HUES6 (cell line): ENCODE results near the gene COL4A2.

ENCODE experiments used
- H3K27ac ChIP-seq: 2 replicates; pipeline ENCODE4 v1.7.0; 2013; ENCODE audit warnings: low read depth, mild to moderate bottlenecking, low read length, inconsistent platforms
- H3K27me3 ChIP-seq: 2 replicates; pipeline ENCODE4 v1.6.1; 2013; ENCODE audit warnings: low read length; ENCODE audit not compliant: control insufficient read depth, insufficient read depth
- H3K36me3 ChIP-seq: 2 replicates; pipeline ENCODE4 v1.6.1; 2013; ENCODE audit warnings: low read length; ENCODE audit not compliant: control insufficient read depth, insufficient read depth
- H3K4me1 ChIP-seq: 2 replicates; pipeline ENCODE4 v1.6.1; 2013; ENCODE audit warnings: low read length; ENCODE audit not compliant: control insufficient read depth, insufficient read depth
- H3K4me3 ChIP-seq: 2 replicates; pipeline ENCODE4 v1.5.1; 2013; ENCODE audit warnings: low read depth, low read length
- H3K9ac ChIP-seq: one replicate; pipeline ENCODE4 v1.6.1; 2013; ENCODE audit warnings: mild to moderate bottlenecking, low read length
- H3K9me3 ChIP-seq: 2 replicates; pipeline ENCODE4 v1.6.1; 2013; ENCODE audit warnings: low read depth, low read length; ENCODE audit not compliant: control insufficient read depth, insufficient read depth

COL4A2 gene

GRCh38 chr13:110462091-110462490 is 155.0 kb downstream of the COL4A2 start:
- 0 out of 2 replicates have a peak, but pooled peaks cover 3% of the 10 kb centered on the region for H3K4me1 ChIP-seq
- H3K27me3 ChIP-seq = no peaks in the 10 kb centered on the region
- H3K9ac ChIP-seq = no peak overlapping the region
- no peak overlapping the region for H3K4me3 ChIP-seq
- no peak overlapping the region for H3K27ac ChIP-seq
- no peaks in the 10 kb centered on the region for H3K9me3 ChIP-seq
- H3K36me3 ChIP-seq = peaks cover 77% of the 10 kb centered on the region

GRCh38 chr13:110463156-110463555 is 156.1 kb downstream of the COL4A2 start:
- Histone ChIP-seq H3K9ac (no peak overlapping the region), H3K4me3 (no peak overlapping the region), H3K9me3 (no peaks in the 10 kb centered on the region), H3K27ac (no peak overlapping the region), H3K4me1 (0 out of 2 replicates have a peak, but pooled peaks cover under 1% of the 10 kb centered on the region), H3K27me3 (no peaks in the 10 kb centered on the region), H3K36me3 (peaks cover 80% of the 10 kb centered on the region)

- Histone ChIP-seq H3K36me3 (peaks cover 80% of the 10 kb centered on the region), H3K4me3 (no peak overlapping the region), H3K9me3 (no peaks in the 10 kb centered on the region), H3K27ac (no peak overlapping the region), H3K27me3 (no peaks in the 10 kb centered on the region), H3K4me1 (no peaks in the 10 kb centered on the region), H3K9ac (no peak overlapping the region)
Observed at GRCh38 chr13:110463871-110464510, 156.9 kb downstream of the COL4A2 start.

GRCh38 chr13:110464556-110465333 is 157.7 kb downstream of the COL4A2 start:
- no peak overlapping the region for H3K27ac ChIP-seq
- H3K4me3 ChIP-seq = no peak overlapping the region
- H3K4me1 ChIP-seq = no peaks in the 10 kb centered on the region
- H3K36me3 ChIP-seq = peaks cover 83% of the 10 kb centered on the region
- no peaks in the 10 kb centered on the region for H3K27me3 ChIP-seq
- H3K9me3 ChIP-seq = no peaks in the 10 kb centered on the region
- H3K9ac ChIP-seq = no peak overlapping the region

- H3K9ac ChIP-seq = no peak overlapping the region
- no peak overlapping the region for H3K27ac ChIP-seq
- no peaks in the 10 kb centered on the region for H3K9me3 ChIP-seq
- H3K4me3 ChIP-seq = no peak overlapping the region
- no peaks in the 10 kb centered on the region for H3K27me3 ChIP-seq
- peaks cover 82% of the 10 kb centered on the region for H3K36me3 ChIP-seq
- no peaks in the 10 kb centered on the region; the same call in 1 of the 2 replicates for H3K4me1 ChIP-seq
Observed at GRCh38 chr13:110465696-110466095, 158.6 kb downstream of the COL4A2 start.

- peaks cover 89% of the 10 kb centered on the region for H3K36me3 ChIP-seq
- no peak overlapping the region for H3K9ac ChIP-seq
Observed at GRCh38 chr13:110466266-110466915, 159.3 kb downstream of the COL4A2 start.

GRCh38 chr13:110467516-110468110 is 160.5 kb downstream of the COL4A2 start:
- Histone ChIP-seq H3K27ac (no peak overlapping the region), H3K9ac (peak overlapping the region; percentile 18), H3K27me3 (no peaks in the 10 kb centered on the region), H3K36me3 (peaks cover 86% of the 10 kb centered on the region), H3K4me3 (no peak overlapping the region), H3K9me3 (no peaks in the 10 kb centered on the region), H3K4me1 (no peaks in the 10 kb centered on the region; the same call in 1 of the 2 replicates)

More at GRCh38 chr13:110466266-110466915, 159.3 kb downstream of the COL4A2 start:
- no peaks in the 10 kb centered on the region for H3K27me3 ChIP-seq
- H3K27ac ChIP-seq = no peak overlapping the region
- H3K4me3 ChIP-seq = no peak overlapping the region
- no peaks in the 10 kb centered on the region; the same call in 1 of the 2 replicates for H3K4me1 ChIP-seq
- H3K9me3 ChIP-seq = no peaks in the 10 kb centered on the region

GRCh38 chr13:110468986-110469495 is 162.0 kb downstream of the COL4A2 start:
- Histone ChIP-seq H3K9me3 (no peaks in the 10 kb centered on the region), H3K27ac (no peak overlapping the region), H3K27me3 (no peaks in the 10 kb centered on the region), H3K9ac (no peak overlapping the region), H3K4me3 (no peak overlapping the region), H3K4me1 (no peaks in the 10 kb centered on the region; the same call in 1 of the 2 replicates), H3K36me3 (peaks cover 85% of the 10 kb centered on the region)

GRCh38 chr13:110469597-110469996 is 162.5 kb downstream of the COL4A2 start:
- H3K27ac ChIP-seq = no peak overlapping the region
- peaks cover 86% of the 10 kb centered on the region for H3K36me3 ChIP-seq
- no peaks in the 10 kb centered on the region for H3K9me3 ChIP-seq
- no peaks in the 10 kb centered on the region; the same call in 1 of the 2 replicates for H3K4me1 ChIP-seq
- H3K9ac ChIP-seq = no peak overlapping the region
- H3K4me3 ChIP-seq = no peak overlapping the region
- H3K27me3 ChIP-seq = no peaks in the 10 kb centered on the region

GRCh38 chr13:110470272-110471009 is 163.4 kb downstream of the COL4A2 start:
- H3K4me1 ChIP-seq = no peaks in the 10 kb centered on the region; the same call in 1 of the 2 replicates
- no peak overlapping the region for H3K9ac ChIP-seq
- no peaks in the 10 kb centered on the region for H3K9me3 ChIP-seq
- no peak overlapping the region for H3K4me3 ChIP-seq
- H3K27me3 ChIP-seq = no peaks in the 10 kb centered on the region
- H3K36me3 ChIP-seq = peaks cover 88% of the 10 kb centered on the region
- no peak overlapping the region for H3K27ac ChIP-seq
